ENCODE results near the gene VAV2. TPM values are rescaled to one million over a fixed set of nuclear protein-coding genes. Genes with fewer than 3 reads are reported as not detected.

The VAV2 gene
- total RNA-seq, 1 experiment from 2014 or later = 3.5 TPM

DNA sequence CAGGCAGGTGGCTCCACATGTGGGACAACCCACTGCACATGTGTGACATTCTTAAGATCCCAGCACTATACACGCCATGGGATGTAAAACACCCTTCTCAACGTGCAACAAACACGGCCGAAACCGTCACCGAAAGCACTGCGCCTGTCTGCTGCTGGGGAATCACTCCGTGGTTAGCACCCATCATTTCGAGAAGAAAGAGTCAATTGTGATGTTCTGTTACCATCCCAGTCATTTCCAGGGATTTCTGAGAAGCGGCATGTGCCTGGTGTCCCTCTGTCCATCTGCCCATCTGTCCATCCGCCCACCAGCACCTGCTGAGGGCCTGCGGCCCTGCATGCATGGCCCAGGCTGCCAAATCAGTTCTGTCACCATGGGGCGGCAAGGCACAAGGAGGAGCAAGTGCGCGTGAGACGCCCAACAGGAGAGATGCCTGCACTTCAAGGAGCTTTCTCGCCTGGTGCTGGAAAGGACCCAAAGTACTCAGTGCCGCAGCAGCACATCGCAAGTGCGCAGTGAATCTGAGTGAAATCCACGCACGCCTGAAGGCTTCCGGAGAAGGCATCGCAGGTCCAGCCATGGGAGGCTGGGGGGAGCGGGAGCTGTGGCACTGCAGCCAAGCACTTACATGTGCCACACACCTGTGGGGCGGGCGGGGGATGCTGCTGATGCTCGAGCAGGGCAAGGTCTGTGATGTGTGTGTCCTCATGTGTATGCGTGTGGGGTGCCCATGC is 38.0 kb downstream of the VAV2 start:
- no peaks in the 10 kb centered on the region for H3K9me3 ChIP-seq (ENCODE audit: low read length)
- H3K79me2 ChIP-seq (ENCODE audit: low read length) = no peaks in the 10 kb centered on the region
- peaks cover 29% of the 10 kb centered on the region; the same call in 1 of the 2 replicates for H4K20me1 ChIP-seq (ENCODE audit: insufficient read depth, low read depth, low read length)
- peaks cover 42% of the 10 kb centered on the region for H3K4me1 ChIP-seq (ENCODE audit: low read length)
- H3K4me3 ChIP-seq (ENCODE audit: low read length) = no peak overlapping the region
- no peak overlapping the region for H3K4me2 ChIP-seq (ENCODE audit: low read depth, low read length, poor library complexity, severe bottlenecking)
- H3K36me3 ChIP-seq (ENCODE audit: insufficient read depth, low read length) = no peaks in the 10 kb centered on the region
- no peak overlapping the region for H2AFZ ChIP-seq (ENCODE audit: low read length)
- no peaks in the 10 kb centered on the region for H3K9me2 ChIP-seq (replicated peaks; ENCODE audit: insufficient read depth, low read length)
- no peak for DNase-seq
- H3K9ac ChIP-seq (ENCODE audit: low read length) = no peak overlapping the region
- H3K27me3 ChIP-seq (ENCODE audit: low read length) = no peaks in the 10 kb centered on the region; the same call in 1 of the 2 replicates
- H3K27ac ChIP-seq (ENCODE audit: low read length) = no peak overlapping the region

GRCh38 chr9:133953621-133953975 is 38.5 kb downstream of the VAV2 start:
- H3K27ac ChIP-seq (ENCODE audit: low read length) = no peak overlapping the region
- no peak overlapping the region for H3K4me3 ChIP-seq (ENCODE audit: low read length)
- H3K27me3 ChIP-seq (ENCODE audit: low read length) = no peaks in the 10 kb centered on the region; the same call in 1 of the 2 replicates
- no peak overlapping the region for H3K9ac ChIP-seq (ENCODE audit: low read length)
- H3K9me2 ChIP-seq (replicated peaks; ENCODE audit: insufficient read depth, low read length) = no peaks in the 10 kb centered on the region
- no peaks in the 10 kb centered on the region for H3K36me3 ChIP-seq (ENCODE audit: insufficient read depth, low read length)
- DNase-seq = no peak
- H3K9me3 ChIP-seq (ENCODE audit: low read length) = no peaks in the 10 kb centered on the region
- no peak overlapping the region for H3K4me2 ChIP-seq (ENCODE audit: low read depth, low read length, poor library complexity, severe bottlenecking)
- peaks cover 34% of the 10 kb centered on the region; the same call in 1 of the 2 replicates for H4K20me1 ChIP-seq (ENCODE audit: insufficient read depth, low read depth, low read length)
- H3K79me2 ChIP-seq (ENCODE audit: low read length) = no peaks in the 10 kb centered on the region
- H3K4me1 ChIP-seq (ENCODE audit: low read length) = peaks cover 36% of the 10 kb centered on the region
- no peak overlapping the region for H2AFZ ChIP-seq (ENCODE audit: low read length)

- no peaks in the 10 kb centered on the region; the same call in 1 of the 2 replicates for H3K27me3 ChIP-seq (ENCODE audit: low read length)
- no peak overlapping the region for H3K4me2 ChIP-seq (ENCODE audit: low read depth, low read length, poor library complexity, severe bottlenecking)
- H2AFZ ChIP-seq (ENCODE audit: low read length) = no peak overlapping the region
- H3K36me3 ChIP-seq (ENCODE audit: insufficient read depth, low read length) = no peaks in the 10 kb centered on the region
- H3K79me2 ChIP-seq (ENCODE audit: low read length) = no peaks in the 10 kb centered on the region
- H3K9ac ChIP-seq (ENCODE audit: low read length) = no peak overlapping the region
- H3K4me3 ChIP-seq (ENCODE audit: low read length) = no peak overlapping the region
- H4K20me1 ChIP-seq (ENCODE audit: insufficient read depth, low read depth, low read length) = peaks cover 39% of the 10 kb centered on the region; the same call in 1 of the 2 replicates
- DNase-seq = no peak
- H3K9me2 ChIP-seq (replicated peaks; ENCODE audit: insufficient read depth, low read length) = no peaks in the 10 kb centered on the region
- H3K4me1 ChIP-seq (ENCODE audit: low read length) = peaks cover 34% of the 10 kb centered on the region
- no peak overlapping the region for H3K27ac ChIP-seq (ENCODE audit: low read length)
- H3K9me3 ChIP-seq (ENCODE audit: low read length) = no peaks in the 10 kb centered on the region
Measured at GRCh38 chr9:133952598-133953550, 39.2 kb downstream of the VAV2 start.

GRCh38 chr9:133951265-133951664 is 40.9 kb downstream of the VAV2 start:
- Histone ChIP-seq H3K27me3 (ENCODE audit: low read length) (no peaks in the 10 kb centered on the region; the same call in 1 of the 2 replicates), H3K27ac (ENCODE audit: low read length) (no peak overlapping the region), H4K20me1 (ENCODE audit: insufficient read depth, low read depth, low read length) (peaks cover 47% of the 10 kb centered on the region), H3K36me3 (ENCODE audit: insufficient read depth, low read length) (no peaks in the 10 kb centered on the region), H3K4me2 (ENCODE audit: low read depth, low read length, poor library complexity, severe bottlenecking) (no peak overlapping the region), H3K79me2 (ENCODE audit: low read length) (no peaks in the 10 kb centered on the region), H3K4me1 (ENCODE audit: low read length) (peaks cover 30% of the 10 kb centered on the region), H3K9ac (ENCODE audit: low read length) (no peak overlapping the region), H3K4me3 (ENCODE audit: low read length) (no peak overlapping the region), H3K9me2 (replicated peaks; ENCODE audit: insufficient read depth, low read length) (no peaks in the 10 kb centered on the region), H3K9me3 (ENCODE audit: low read length) (no peaks in the 10 kb centered on the region), H2AFZ (ENCODE audit: low read length) (no peak overlapping the region)
- DNase-seq = no peak

DNA sequence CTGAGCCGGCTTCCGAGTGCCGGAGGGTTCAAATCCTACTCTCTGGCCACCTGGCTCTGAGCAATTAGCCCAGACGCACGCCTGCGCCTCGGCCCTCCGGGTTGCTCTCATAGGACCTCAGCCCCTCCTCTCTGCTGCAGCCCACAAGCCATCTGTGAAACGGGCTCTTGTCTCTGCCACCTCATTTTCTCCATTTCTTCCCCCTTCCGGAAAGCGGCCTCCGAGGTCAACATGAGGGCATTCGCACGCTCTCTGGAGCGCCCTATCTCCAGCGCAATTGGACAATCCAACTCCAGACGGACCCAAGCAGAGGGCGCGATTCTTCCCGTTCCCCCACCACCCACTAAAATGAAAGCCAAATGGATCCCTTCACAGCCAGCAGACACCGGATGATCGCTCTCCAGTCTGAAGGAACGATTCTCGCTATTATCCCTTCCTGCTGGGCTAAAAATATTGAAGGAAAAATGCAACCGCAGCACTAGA is 41.5 kb downstream of the VAV2 start:
- DNase-seq = no peak
- Histone ChIP-seq H3K4me3 (ENCODE audit: low read length) (no peak overlapping the region), H3K9me3 (ENCODE audit: low read length) (no peaks in the 10 kb centered on the region), H3K27ac (ENCODE audit: low read length) (no peak overlapping the region), H3K36me3 (ENCODE audit: insufficient read depth, low read length) (no peaks in the 10 kb centered on the region), H3K4me1 (ENCODE audit: low read length) (peaks cover 30% of the 10 kb centered on the region), H3K27me3 (ENCODE audit: low read length) (no peaks in the 10 kb centered on the region; the same call in 1 of the 2 replicates), H3K4me2 (ENCODE audit: low read depth, low read length, poor library complexity, severe bottlenecking) (no peak overlapping the region), H3K9ac (ENCODE audit: low read length) (no peak overlapping the region), H3K79me2 (ENCODE audit: low read length) (no peaks in the 10 kb centered on the region), H3K9me2 (replicated peaks; ENCODE audit: insufficient read depth, low read length) (no peaks in the 10 kb centered on the region), H4K20me1 (ENCODE audit: insufficient read depth, low read depth, low read length) (peaks cover 47% of the 10 kb centered on the region), H2AFZ (ENCODE audit: low read length) (no peak overlapping the region)

DNA sequence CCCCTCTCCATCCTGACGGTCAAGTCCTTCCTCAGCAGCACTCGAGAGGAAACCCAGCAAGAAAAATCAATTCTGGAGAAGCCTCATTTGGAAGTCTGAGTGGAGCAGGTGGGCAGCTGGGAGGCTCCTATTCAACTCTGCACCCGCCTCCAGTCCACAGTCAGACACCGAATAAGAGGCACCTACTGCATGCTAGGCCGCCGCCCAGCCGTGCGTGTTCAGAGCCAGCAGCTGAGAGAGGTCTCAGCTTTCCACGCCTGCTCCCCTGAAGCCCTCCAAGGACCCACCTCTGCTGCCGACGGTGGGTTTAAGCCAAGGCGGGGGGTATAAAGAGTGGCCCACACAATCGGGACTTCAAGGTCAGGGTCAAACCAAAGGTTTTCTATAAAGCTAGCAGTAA is 41.9 kb downstream of the VAV2 start:
- H3K4me2 ChIP-seq (ENCODE audit: low read depth, low read length, poor library complexity, severe bottlenecking) = no peak overlapping the region
- no peaks in the 10 kb centered on the region for H3K36me3 ChIP-seq (ENCODE audit: insufficient read depth, low read length)

GRCh38 chr9:133949486-133950061 is 42.5 kb downstream of the VAV2 start:
- Histone ChIP-seq H3K4me3 (ENCODE audit: low read length) (no peak overlapping the region), H2AFZ (ENCODE audit: low read length) (no peak overlapping the region), H3K27me3 (ENCODE audit: low read length) (no peaks in the 10 kb centered on the region), H3K27ac (ENCODE audit: low read length) (no peak overlapping the region), H3K4me2 (ENCODE audit: low read depth, low read length, poor library complexity, severe bottlenecking) (no peak overlapping the region), H3K9me2 (replicated peaks; ENCODE audit: insufficient read depth, low read length) (no peaks in the 10 kb centered on the region), H3K9ac (ENCODE audit: low read length) (no peak overlapping the region), H3K4me1 (ENCODE audit: low read length) (peaks cover 34% of the 10 kb centered on the region), H4K20me1 (ENCODE audit: insufficient read depth, low read depth, low read length) (peaks cover 47% of the 10 kb centered on the region), H3K79me2 (ENCODE audit: low read length) (no peaks in the 10 kb centered on the region), H3K36me3 (ENCODE audit: insufficient read depth, low read length) (no peaks in the 10 kb centered on the region), H3K9me3 (ENCODE audit: low read length) (no peaks in the 10 kb centered on the region)
- no peak for DNase-seq

More for the DNA sequence above, 41.9 kb downstream of the VAV2 start:
- Histone ChIP-seq H3K9me2 (replicated peaks; ENCODE audit: insufficient read depth, low read length) (no peaks in the 10 kb centered on the region), H3K27me3 (ENCODE audit: low read length) (no peaks in the 10 kb centered on the region; the same call in 1 of the 2 replicates), H3K79me2 (ENCODE audit: low read length) (no peaks in the 10 kb centered on the region), H3K27ac (ENCODE audit: low read length) (no peak overlapping the region), H3K9me3 (ENCODE audit: low read length) (no peaks in the 10 kb centered on the region), H3K4me1 (ENCODE audit: low read length) (peaks cover 34% of the 10 kb centered on the region), H3K9ac (ENCODE audit: low read length) (no peak overlapping the region), H4K20me1 (ENCODE audit: insufficient read depth, low read depth, low read length) (peaks cover 47% of the 10 kb centered on the region), H2AFZ (ENCODE audit: low read length) (no peak overlapping the region), H3K4me3 (ENCODE audit: low read length) (no peak overlapping the region)
- DNase-seq = no peak

All from Karpas-422 (cell line).